Fibroblast of mammary gland (primary cell): ENCODE results near the gene ARHGEF10L.

Experiments
- DNase-seq: peaks from one replicate; pipeline ENCODE4 v3.0.0-alpha.2; 2010; ENCODE audit warnings: low read depth
- H3K4me3 ChIP-seq: 2 replicates; pipeline ENCODE4 v1.5.1; 2011; ENCODE audit warnings: low read depth, mild to moderate bottlenecking, low read length, moderate library complexity; ENCODE audit not compliant: control insufficient read depth
- TF ChIP-seq, protein P1 (sequence below): conservative IDR thresholded peaks from 2 replicates; pipeline ENCODE4 v1.5.1; 2011; ENCODE audit warnings: low read depth, low read length, inconsistent platforms; ENCODE audit not compliant: control insufficient read depth, insufficient read depth

Gene ARHGEF10L

DNA sequence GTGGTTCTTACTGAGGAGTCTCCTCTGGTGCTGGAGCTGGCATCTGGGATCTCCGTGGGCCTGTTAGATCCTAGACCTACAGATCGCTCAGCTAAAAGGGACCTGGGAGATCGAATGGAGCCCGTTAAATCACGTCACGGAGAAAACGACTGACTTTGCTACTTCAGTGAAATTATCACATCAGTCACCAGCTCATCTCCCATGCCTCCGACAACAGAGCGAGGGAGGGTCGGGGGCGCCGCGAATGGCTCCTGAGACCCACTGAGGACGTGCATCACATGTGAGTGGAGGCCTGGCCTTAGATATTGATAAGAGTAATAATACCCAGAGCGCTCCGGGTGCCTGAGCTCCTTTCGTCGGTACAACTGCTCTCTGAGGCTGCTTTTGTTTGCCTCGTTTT lies 160.1 kb downstream of the ARHGEF10L start:
- TF ChIP-seq, protein P1, sequence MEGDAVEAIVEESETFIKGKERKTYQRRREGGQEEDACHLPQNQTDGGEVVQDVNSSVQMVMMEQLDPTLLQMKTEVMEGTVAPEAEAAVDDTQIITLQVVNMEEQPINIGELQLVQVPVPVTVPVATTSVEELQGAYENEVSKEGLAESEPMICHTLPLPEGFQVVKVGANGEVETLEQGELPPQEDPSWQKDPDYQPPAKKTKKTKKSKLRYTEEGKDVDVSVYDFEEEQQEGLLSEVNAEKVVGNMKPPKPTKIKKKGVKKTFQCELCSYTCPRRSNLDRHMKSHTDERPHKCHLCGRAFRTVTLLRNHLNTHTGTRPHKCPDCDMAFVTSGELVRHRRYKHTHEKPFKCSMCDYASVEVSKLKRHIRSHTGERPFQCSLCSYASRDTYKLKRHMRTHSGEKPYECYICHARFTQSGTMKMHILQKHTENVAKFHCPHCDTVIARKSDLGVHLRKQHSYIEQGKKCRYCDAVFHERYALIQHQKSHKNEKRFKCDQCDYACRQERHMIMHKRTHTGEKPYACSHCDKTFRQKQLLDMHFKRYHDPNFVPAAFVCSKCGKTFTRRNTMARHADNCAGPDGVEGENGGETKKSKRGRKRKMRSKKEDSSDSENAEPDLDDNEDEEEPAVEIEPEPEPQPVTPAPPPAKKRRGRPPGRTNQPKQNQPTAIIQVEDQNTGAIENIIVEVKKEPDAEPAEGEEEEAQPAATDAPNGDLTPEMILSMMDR = no peak
- no peak for DNase-seq
- H3K4me3 ChIP-seq = no peak overlapping the region

DNA sequence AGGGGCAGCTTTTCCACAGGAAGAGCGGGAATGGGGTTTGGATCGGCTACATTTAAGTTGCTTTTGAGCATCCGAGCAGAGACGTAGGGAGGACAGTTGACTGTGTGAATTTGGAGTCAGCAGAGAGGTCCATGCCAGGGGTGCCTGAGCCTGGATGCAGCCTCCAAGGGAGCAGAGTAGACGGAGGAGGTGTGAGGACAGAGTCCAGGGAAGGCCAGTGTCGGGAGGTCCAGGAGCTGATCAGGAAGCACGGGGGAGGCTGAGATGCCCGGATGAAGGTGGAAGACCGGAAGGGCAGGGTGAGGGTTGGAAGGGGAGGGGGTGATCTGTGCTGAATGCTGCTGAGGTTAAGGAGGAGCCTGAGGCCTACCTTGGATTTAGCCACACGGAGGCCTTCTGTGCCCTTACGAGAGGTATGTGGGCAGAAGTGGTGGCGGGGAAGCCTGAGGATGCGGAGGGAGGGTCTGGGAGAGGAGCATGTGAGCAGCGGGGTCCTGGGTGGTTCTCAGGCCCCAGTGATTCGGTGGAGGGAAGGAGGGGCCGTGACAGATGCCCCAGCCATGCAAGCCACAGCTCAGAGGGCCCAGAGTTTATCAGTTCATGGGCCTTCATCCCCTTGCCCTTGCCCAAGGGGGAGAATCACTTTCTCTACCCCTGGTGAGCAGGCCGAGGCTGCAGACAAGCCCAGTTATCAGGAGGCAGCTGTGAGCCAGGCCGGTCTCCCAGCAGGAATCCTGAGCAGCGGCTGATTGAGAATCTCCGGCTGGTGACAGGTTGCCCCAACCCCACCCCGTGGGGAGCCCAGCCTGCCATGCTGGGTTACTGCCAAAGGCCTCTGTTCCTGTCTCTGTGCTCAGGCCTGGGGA lies 161.7 kb downstream of the ARHGEF10L start:
- no peak overlapping the region for H3K4me3 ChIP-seq
- DNase-seq = no peak

DNA sequence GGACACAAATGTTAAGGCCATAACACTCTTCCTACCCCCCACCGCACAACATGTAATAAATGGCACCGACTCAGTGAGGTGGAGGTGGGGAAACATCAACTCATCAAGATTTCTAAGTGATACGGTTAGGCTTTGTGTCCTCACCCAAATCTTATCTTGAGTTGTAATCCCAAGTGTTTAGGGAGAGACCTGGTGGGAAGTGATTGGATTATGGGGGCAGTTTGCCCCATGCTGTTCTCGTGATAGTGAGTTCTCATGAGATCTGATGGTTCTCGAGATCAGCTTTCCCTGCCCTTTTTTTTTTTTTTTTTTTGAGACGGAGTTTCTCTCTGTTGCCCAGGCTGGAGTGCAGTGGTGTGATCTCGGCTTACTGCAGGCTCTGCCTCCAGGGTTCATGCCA lies 164.7 kb downstream of the ARHGEF10L start:
- H3K4me3 ChIP-seq = no peak overlapping the region
- DNase-seq = no peak
- TF ChIP-seq, protein P1 = no peak

More for the DNA sequence above, 161.7 kb downstream of the ARHGEF10L start:
- TF ChIP-seq, protein P1 = no peak

DNA sequence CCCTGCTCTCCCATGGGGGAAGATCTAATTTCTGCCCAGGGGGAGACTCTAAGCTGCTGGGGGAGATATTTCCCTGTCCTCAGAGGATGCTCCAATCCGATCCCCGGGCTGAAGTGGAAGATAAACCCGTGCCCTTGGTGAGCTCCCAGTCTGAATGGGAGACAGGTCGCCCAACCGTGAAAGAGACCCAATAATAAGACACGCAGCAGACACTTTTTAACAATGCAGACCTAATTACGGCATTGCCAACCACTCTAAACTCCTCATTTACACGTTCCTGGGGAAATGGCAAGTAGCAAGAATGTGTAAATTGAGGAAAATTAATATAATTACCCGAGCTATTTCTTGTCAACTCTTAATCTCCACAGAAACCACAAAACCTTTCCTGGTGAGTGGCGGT lies 166.9 kb downstream of the ARHGEF10L start:
- H3K4me3 ChIP-seq = no peak overlapping the region
- TF ChIP-seq, protein P1 = no peak
- DNase-seq = no peak

DNA sequence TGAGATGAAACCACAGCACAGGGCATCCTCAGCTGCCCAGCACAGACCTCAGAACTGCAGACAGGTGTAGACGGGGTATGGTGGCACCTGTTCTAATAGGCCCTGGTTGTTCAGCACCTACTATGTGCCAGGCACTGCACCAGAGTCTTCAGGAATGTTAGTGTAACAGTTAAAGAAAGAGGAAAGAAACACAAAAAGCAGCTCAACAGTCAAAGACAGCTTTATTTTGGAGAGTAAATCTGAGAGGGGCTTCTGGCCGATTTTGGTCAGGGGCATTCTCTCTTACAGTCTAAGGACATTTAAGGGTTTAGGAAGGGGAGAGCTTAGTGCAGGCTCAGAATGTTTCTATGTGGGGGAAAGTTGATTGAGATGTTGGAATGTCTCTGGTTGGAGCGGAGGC lies 170.5 kb downstream of the ARHGEF10L start:
- no peak for DNase-seq
- no peak overlapping the region for H3K4me3 ChIP-seq
- TF ChIP-seq, protein P1 = no peak

DNA sequence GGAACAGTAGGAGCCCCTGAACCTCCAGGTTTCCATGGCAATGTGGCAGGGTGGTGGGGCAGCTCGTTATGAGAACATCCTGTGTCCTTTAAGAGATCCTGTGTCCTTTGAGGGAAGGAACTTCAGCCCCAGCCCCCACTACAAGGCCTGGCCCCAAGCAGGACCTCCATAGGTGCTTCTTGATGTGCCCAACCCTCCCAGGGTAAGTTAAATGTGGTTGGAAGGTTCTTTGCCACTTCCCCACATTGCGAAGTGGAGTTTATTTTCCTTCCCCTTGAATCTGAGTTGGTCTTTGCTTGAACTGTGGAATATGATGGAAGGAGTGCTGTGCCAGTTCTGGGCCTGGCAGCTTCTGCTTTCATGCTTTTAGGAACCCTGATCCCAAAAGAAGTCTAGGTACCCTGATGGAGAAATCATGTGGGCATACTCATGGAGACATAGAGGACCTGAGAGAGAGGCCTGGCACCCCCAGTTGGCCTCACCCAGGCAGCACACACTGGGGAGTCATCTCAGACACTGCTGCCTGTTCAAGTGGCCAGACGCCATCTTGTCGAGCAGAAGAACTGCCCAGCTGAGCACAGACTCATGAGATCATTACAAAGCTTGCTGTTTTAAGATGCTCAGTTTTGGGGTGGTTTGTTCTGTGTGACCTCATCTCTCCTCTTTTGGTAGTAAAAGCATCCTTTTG lies 171.5 kb downstream of the ARHGEF10L start:
- H3K4me3 ChIP-seq = no peak overlapping the region
- no peak for DNase-seq
- TF ChIP-seq, protein P1 = no peak

DNA sequence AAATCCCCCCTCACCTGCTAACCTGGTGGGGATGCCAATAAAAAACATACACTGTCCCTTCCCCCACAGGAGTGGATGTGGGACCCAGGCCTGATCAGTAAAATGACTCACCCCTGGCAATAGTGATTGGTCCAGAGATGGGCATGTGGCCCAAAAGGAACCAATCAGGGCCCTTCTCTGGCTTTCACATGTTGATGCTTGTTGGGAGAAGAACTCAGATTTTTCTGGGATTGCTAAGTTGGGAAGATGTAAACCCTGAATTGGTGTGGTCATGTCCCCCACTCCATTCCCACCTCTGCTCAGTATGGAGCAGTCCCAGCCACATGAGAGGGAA lies 172.0 kb downstream of the ARHGEF10L start:
- DNase-seq = no peak
- H3K4me3 ChIP-seq = no peak overlapping the region
- TF ChIP-seq, protein P1 = no peak
